ENCODE results near the gene BSND. TPM values are rescaled to one million over a fixed set of nuclear protein-coding genes. Genes with fewer than 3 reads are reported as not detected.

Gene BSND
- polyA plus RNA-seq, 1 donor = not detected

GRCh38 chr1:55046871-55047270 is 48.1 kb downstream of the BSND start:
- Histone ChIP-seq H3K4me3 (ENCODE audit: low read length) (no peak overlapping the region), H3K9me3 (ENCODE audit: control insufficient read depth, low read depth, low read length) (no peaks in the 10 kb centered on the region), H3K4me1 (ENCODE audit: control insufficient read depth, insufficient read depth, low read length) (no peaks in the 10 kb centered on the region), H3K27ac (ENCODE audit: low read length) (no peak overlapping the region), H3K36me3 (ENCODE audit: control insufficient read depth, insufficient read depth, low read length) (no peaks in the 10 kb centered on the region), H3K27me3 (ENCODE audit: control insufficient read depth, insufficient read depth, low read length) (no peaks in the 10 kb centered on the region)
- no CpG with 5 or more reads among the region's 4 CpGs for WGBS (ENCODE audit: insufficient coverage, low lambda C conversion rate)
- DNase-seq = no peak

- Histone ChIP-seq H3K4me3 (ENCODE audit: low read length) (no peak overlapping the region), H3K27me3 (ENCODE audit: control insufficient read depth, insufficient read depth, low read length) (no peaks in the 10 kb centered on the region)
- no CpG with 5 or more reads among the region's 3 CpGs for WGBS (ENCODE audit: insufficient coverage, low lambda C conversion rate)
Measured at GRCh38 chr1:55047611-55048010, 48.9 kb downstream of the BSND start.

GRCh38 chr1:55048453-55049270 is 49.9 kb downstream of the BSND start:
- H3K27ac ChIP-seq (ENCODE audit: low read length) = no peak overlapping the region
- no peaks in the 10 kb centered on the region for H3K36me3 ChIP-seq (ENCODE audit: control insufficient read depth, insufficient read depth, low read length)
- no peaks in the 10 kb centered on the region for H3K4me1 ChIP-seq (ENCODE audit: control insufficient read depth, insufficient read depth, low read length)
- peaks cover 3% of the 10 kb centered on the region for H3K9me3 ChIP-seq (ENCODE audit: control insufficient read depth, low read depth, low read length)
- H3K4me3 ChIP-seq (ENCODE audit: low read length) = no peak overlapping the region
- WGBS (ENCODE audit: insufficient coverage, low lambda C conversion rate) = 93% methylated on average over 3 of the region's 11 CpGs
- DNase-seq = no peak
- H3K27me3 ChIP-seq (ENCODE audit: control insufficient read depth, insufficient read depth, low read length) = no peaks in the 10 kb centered on the region

More at GRCh38 chr1:55047611-55048010, 48.9 kb downstream of the BSND start:
- no peaks in the 10 kb centered on the region for H3K4me1 ChIP-seq (ENCODE audit: control insufficient read depth, insufficient read depth, low read length)
- H3K36me3 ChIP-seq (ENCODE audit: control insufficient read depth, insufficient read depth, low read length) = no peaks in the 10 kb centered on the region
- no peak for DNase-seq
- H3K9me3 ChIP-seq (ENCODE audit: control insufficient read depth, low read depth, low read length) = peaks cover 3% of the 10 kb centered on the region
- H3K27ac ChIP-seq (ENCODE audit: low read length) = no peak overlapping the region

GRCh38 chr1:55049271-55049913 is 50.7 kb downstream of the BSND start:
- H3K4me3 ChIP-seq (ENCODE audit: low read length) = no peak overlapping the region
- H3K9me3 ChIP-seq (ENCODE audit: control insufficient read depth, low read depth, low read length) = peaks cover 3% of the 10 kb centered on the region
- H3K4me1 ChIP-seq (ENCODE audit: control insufficient read depth, insufficient read depth, low read length) = no peaks in the 10 kb centered on the region
- no peak overlapping the region for H3K27ac ChIP-seq (ENCODE audit: low read length)
- DNase-seq = no peak
- H3K36me3 ChIP-seq (ENCODE audit: control insufficient read depth, insufficient read depth, low read length) = no peaks in the 10 kb centered on the region
- no CpG with 5 or more reads among the region's 9 CpGs for WGBS (ENCODE audit: insufficient coverage, low lambda C conversion rate)
- no peaks in the 10 kb centered on the region for H3K27me3 ChIP-seq (ENCODE audit: control insufficient read depth, insufficient read depth, low read length)

GRCh38 chr1:55049914-55050278 is 51.2 kb downstream of the BSND start:
- DNase-seq = no peak
- WGBS (ENCODE audit: insufficient coverage, low lambda C conversion rate) = no CpG with 5 or more reads among the region's 9 CpGs

GRCh38 chr1:55050283-55050682 is 51.5 kb downstream of the BSND start:
- H3K4me1 ChIP-seq (ENCODE audit: control insufficient read depth, insufficient read depth, low read length) = no peaks in the 10 kb centered on the region
- H3K36me3 ChIP-seq (ENCODE audit: control insufficient read depth, insufficient read depth, low read length) = no peaks in the 10 kb centered on the region
- H3K4me3 ChIP-seq (ENCODE audit: low read length) = no peak overlapping the region
- no peaks in the 10 kb centered on the region for H3K27me3 ChIP-seq (ENCODE audit: control insufficient read depth, insufficient read depth, low read length)
- no CpG with 5 or more reads among the region's 9 CpGs for WGBS (ENCODE audit: insufficient coverage, low lambda C conversion rate)
- no peak overlapping the region for H3K27ac ChIP-seq (ENCODE audit: low read length)
- no peak for DNase-seq
- H3K9me3 ChIP-seq (ENCODE audit: control insufficient read depth, low read depth, low read length) = peaks cover 3% of the 10 kb centered on the region

More at GRCh38 chr1:55049914-55050278, 51.2 kb downstream of the BSND start:
- Histone ChIP-seq H3K4me3 (ENCODE audit: low read length) (no peak overlapping the region), H3K4me1 (ENCODE audit: control insufficient read depth, insufficient read depth, low read length) (no peaks in the 10 kb centered on the region), H3K27me3 (ENCODE audit: control insufficient read depth, insufficient read depth, low read length) (no peaks in the 10 kb centered on the region), H3K9me3 (ENCODE audit: control insufficient read depth, low read depth, low read length) (peaks cover 3% of the 10 kb centered on the region), H3K36me3 (ENCODE audit: control insufficient read depth, insufficient read depth, low read length) (no peaks in the 10 kb centered on the region), H3K27ac (ENCODE audit: low read length) (no peak overlapping the region)

GRCh38 chr1:55051169-55051568 is 52.4 kb downstream of the BSND start:
- Histone ChIP-seq H3K9me3 (ENCODE audit: control insufficient read depth, low read depth, low read length) (peaks cover 3% of the 10 kb centered on the region), H3K27ac (ENCODE audit: low read length) (no peak overlapping the region), H3K4me1 (ENCODE audit: control insufficient read depth, insufficient read depth, low read length) (no peaks in the 10 kb centered on the region), H3K27me3 (ENCODE audit: control insufficient read depth, insufficient read depth, low read length) (no peaks in the 10 kb centered on the region), H3K4me3 (ENCODE audit: low read length) (no peak overlapping the region), H3K36me3 (ENCODE audit: control insufficient read depth, insufficient read depth, low read length) (no peaks in the 10 kb centered on the region)
- 100% methylated on average over 2 of the region's 5 CpGs for WGBS (ENCODE audit: insufficient coverage, low lambda C conversion rate)
- no peak for DNase-seq

GRCh38 chr1:55051621-55052020 is 52.9 kb downstream of the BSND start:
- no CpG with 5 or more reads among the region's 9 CpGs for WGBS (ENCODE audit: insufficient coverage, low lambda C conversion rate)
- DNase-seq = no peak
- H3K27me3 ChIP-seq (ENCODE audit: control insufficient read depth, insufficient read depth, low read length) = no peaks in the 10 kb centered on the region
- H3K9me3 ChIP-seq (ENCODE audit: control insufficient read depth, low read depth, low read length) = peaks cover 3% of the 10 kb centered on the region
- H3K4me3 ChIP-seq (ENCODE audit: low read length) = no peak overlapping the region
- no peaks in the 10 kb centered on the region for H3K4me1 ChIP-seq (ENCODE audit: control insufficient read depth, insufficient read depth, low read length)
- H3K27ac ChIP-seq (ENCODE audit: low read length) = no peak overlapping the region
- no peaks in the 10 kb centered on the region for H3K36me3 ChIP-seq (ENCODE audit: control insufficient read depth, insufficient read depth, low read length)

- Histone ChIP-seq H3K9me3 (ENCODE audit: control insufficient read depth, low read depth, low read length) (peaks cover 3% of the 10 kb centered on the region), H3K36me3 (ENCODE audit: control insufficient read depth, insufficient read depth, low read length) (no peaks in the 10 kb centered on the region), H3K4me1 (ENCODE audit: control insufficient read depth, insufficient read depth, low read length) (no peaks in the 10 kb centered on the region), H3K4me3 (ENCODE audit: low read length) (no peak overlapping the region), H3K27ac (ENCODE audit: low read length) (no peak overlapping the region), H3K27me3 (ENCODE audit: control insufficient read depth, insufficient read depth, low read length) (no peaks in the 10 kb centered on the region)
- 60% methylated on average over 1 of the region's 29 CpGs for WGBS (ENCODE audit: insufficient coverage, low lambda C conversion rate)
- no peak for DNase-seq
Measured at GRCh38 chr1:55052221-55053142, 53.7 kb downstream of the BSND start.

- no peak for DNase-seq
- Histone ChIP-seq H3K27ac (ENCODE audit: low read length) (no peak overlapping the region), H3K27me3 (ENCODE audit: control insufficient read depth, insufficient read depth, low read length) (no peaks in the 10 kb centered on the region), H3K4me1 (ENCODE audit: control insufficient read depth, insufficient read depth, low read length) (no peaks in the 10 kb centered on the region), H3K9me3 (ENCODE audit: control insufficient read depth, low read depth, low read length) (peaks cover 3% of the 10 kb centered on the region), H3K36me3 (ENCODE audit: control insufficient read depth, insufficient read depth, low read length) (no peaks in the 10 kb centered on the region), H3K4me3 (ENCODE audit: low read length) (no peak overlapping the region)
- WGBS (ENCODE audit: insufficient coverage, low lambda C conversion rate) = 0% methylated on average over 1 of the region's 7 CpGs
Measured at GRCh38 chr1:55053265-55053954, 54.7 kb downstream of the BSND start.

Data from large intestine (tissue), 3 donors.